HG02973 (cell line): ENCODE results near the gene TROAP.

Experiments
- ATAC-seq: cut with Tn5 transposase; IDR thresholded peaks from one replicate; pipeline ENCODE4 v1.9.1; 2021; ENCODE audit warnings: moderate library complexity; ENCODE audit not compliant: unreplicated experiment

TROAP gene

GRCh38 chr12:49341777-49342065 lies 18.7 kb downstream of the TROAP start:
- ATAC-seq, result no peak

- ATAC-seq, result peak; percentile 66
Measured at GRCh38 chr12:49342066-49342913, 19.2 kb downstream of the TROAP start.

DNA sequence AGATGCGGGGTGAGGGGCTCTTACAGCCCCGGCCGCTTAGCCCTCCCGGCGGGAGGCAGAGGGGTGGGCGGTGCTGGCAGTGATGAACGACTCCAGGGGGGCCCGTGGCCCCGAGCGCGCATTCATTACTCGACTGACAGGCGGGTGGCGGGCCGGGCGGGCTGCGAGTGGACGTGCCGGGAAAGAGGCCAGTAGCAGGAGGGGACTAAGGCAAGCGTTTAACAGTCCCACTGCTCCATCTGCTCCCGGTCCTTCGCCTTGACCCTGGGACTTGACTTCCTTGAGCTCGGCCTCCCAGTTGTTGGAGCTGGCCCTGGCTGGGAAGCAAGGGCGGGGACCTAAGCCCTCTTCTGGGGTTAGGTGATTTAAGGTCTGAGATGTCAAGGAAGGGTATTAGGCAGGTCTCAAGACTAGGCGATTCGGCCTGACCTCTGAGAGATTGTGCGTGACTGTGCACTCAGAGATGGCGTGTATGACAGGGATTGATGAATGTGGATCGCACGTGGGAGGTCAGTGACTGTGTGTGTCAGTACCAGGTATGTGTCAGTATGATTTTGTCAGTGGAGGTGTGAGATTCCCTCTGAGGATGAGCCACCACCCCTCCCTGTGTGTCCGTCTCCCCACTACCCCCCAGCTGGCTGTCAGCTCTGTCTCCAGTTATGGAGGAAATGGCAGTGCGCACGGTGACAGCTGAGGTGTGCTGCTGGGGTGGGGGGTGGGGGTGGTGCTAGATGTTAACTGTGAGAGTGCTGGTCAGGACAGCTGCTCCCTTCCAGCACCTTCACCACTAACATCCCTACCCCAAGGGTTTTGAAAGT lies 20.1 kb downstream of the TROAP start:
- ATAC-seq, result no peak

DNA sequence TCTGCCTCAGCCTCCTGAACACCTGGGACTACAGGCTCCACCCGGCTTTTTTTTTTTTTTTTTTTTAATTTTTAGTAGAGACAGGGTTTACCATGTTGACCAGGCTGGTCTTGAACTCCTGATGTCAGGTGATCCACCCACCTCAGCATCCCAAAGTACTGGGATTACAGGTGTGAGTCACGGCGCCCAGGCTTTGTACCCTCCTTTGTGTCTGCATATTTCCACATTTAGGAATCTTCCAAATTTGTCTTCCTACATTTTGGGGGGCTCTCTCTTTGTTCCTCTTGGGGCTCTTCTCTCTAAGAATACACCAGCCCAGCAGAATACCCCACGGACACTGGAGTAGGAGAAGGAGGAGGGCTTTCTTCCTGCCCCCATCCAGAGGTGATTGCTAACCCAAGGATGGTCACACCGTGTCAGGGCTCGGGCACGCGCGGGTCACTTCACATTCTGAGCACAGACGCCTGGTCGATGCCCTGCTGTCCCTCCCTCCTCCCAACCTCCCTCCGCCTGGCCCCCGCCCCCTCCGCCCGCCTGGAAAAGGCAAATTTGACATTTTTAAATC lies 21.5 kb downstream of the TROAP start:
- ATAC-seq, result no peak

- no peak for ATAC-seq
Measured at GRCh38 chr12:49345051-49345824, 22.2 kb downstream of the TROAP start.

- ATAC-seq, result no peak
Measured at GRCh38 chr12:49345825-49346658, 23.0 kb downstream of the TROAP start.

DNA sequence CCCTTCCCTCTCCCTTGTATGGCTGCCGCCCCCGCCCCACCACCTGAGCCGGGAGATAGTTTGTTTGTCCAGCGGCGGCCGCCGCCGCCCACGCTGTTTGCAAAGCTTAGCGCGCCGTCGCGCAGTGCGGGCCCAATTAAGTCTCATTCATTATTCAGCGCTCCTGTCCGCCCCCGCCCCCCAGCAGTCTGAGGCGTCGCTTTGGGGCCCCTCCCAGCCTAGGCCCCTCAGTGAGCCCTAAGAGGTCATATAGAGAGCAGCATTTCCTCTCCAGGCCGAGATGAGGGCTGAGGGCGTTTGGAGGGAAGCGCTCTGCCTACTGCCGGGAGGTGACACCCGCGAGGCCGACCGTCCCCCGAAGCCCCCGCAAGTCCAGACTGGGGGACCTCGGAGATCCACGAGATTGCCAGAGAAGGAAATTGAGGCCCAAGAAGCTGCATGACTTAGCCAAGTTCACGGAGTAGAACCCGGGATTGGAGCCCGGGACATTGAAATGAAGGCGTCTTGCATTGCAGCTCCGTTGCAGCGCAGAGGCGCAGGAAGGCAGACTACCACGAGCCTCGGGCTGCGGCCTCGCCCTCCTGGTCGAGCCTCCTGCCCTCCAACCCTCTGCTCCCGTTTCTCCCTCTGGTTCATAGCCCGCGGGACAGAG lies 23.7 kb downstream of the TROAP start, which contains the start of gene DNAJC22:
DNAJC22 (plus strand) TSS at position 230 of the 652 bp plus-strand sequence. CDS start 1,985 bp downstream, outside the sequence.
- ATAC-seq, result no peak

DNA sequence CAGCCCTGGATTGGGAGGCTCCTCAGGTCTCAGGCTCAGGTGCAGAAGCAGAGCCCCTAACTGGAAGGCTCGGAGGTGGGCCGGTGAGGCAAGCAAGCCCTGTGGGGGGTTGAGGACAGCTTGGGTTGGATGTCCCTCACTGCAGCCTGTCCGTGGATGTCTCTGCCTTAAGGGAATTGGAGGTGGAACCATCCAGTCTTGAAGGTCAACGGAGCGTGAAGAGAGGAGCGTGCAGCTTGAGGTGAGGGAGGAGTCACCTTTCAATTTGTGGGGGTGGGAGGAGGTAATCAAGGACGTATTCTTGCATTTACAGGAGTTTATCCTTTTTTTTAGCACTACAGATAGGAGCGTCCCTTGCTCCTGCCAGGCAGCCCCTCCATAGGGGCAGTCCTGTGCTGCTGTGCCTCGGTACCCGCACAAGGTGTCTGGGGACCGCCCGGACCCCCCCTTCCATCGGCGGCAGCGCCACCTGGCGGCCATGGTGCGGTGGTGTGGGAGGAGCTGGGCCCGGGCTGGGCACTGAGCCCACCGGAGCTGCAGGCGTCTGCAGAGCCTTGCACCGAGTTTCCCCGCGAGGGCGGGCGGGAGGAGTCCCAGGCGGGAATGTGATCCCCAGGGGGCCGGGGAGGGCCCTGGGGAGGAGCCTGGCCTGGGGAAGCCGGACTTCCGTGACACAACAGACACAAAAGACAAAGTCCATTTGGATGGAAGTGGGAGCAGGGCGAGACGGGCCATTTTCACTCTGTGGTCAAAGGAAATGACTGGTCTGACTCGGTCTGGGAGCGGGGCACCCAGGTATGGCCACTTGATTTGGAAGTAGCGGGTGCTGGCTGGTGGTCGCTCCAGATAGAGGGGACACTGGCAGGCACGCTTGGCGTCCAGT lies 24.5 kb downstream of the TROAP start:
- no peak for ATAC-seq

DNA sequence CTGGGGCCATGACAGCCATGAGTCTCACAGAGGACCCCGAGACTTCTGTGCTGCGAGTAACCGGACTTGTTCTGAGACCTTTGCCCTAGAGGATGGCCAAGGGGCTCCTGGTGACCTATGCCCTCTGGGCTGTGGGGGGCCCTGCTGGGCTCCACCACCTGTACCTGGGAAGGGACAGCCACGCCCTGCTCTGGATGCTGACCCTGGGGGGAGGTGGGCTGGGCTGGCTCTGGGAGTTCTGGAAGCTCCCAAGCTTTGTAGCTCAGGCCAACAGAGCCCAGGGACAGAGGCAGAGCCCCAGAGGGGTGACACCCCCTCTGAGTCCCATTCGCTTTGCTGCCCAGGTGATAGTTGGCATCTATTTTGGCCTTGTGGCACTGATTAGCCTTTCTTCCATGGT lies 25.7 kb downstream of the TROAP start:
- no peak for ATAC-seq

- ATAC-seq, result no peak
Measured at GRCh38 chr12:49349266-49349665, 26.2 kb downstream of the TROAP start.

- ATAC-seq, result no peak
Measured at GRCh38 chr12:49352351-49352750, 29.3 kb downstream of the TROAP start.

GRCh38 chr12:49355913-49356312 lies 32.9 kb downstream of the TROAP start:
- ATAC-seq, result no peak

DNA sequence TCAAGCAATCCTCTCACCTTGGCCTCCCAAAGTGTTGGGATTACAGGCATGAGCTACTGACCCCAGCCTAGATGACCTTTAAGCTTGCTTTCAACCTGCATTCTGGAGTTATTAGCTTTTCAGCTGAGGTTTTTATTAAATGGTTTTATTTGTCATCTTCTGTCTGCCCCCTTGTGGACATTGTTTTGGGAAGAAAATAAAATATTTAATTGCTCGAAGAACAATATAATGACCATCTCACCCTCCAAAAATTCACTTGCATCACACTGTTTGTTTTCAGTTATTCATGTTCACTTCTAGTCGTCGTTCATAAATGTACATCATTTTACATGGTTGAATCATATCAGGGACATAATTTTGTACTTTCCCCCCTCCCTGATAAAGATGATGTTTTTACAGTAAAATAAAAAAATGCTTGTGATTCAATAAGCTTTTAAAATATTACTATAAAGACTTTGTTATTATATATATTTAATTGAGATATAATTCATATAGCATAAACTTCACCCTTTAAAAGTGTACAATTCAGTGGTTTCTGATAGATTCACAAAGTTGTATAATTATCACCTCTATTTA lies 34.1 kb downstream of the TROAP start:
- no peak for ATAC-seq

DNA sequence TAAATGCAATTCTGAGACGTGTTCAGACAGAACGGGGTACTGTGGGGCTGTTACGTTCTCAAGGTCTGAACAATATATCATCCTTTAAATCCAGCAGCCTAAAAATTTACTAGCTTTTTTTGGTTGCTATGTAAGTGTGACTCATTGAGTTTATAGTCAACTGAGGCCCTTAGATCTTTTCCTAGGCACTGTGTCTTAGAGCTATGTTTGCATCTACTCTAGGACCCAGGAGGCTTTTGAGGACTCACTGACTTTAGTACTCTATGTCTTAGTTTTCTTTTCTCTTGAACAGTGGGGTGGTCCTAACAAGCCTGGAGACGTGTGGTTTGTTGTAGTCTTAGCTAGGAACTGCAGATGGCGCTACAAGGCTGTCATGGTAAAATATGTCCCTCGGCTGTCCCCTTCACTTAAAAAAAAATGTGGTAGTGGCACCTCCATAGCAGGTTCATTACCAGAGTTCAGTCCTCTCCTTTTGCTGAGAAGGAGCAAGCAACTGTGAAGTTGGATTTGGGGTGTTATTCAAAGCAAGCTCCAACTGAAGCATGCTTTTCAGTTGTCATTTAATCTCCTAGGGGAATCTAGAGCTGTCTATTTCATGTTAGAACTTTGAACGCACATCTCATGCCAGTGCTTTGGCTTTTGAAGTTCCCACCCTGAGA lies 35.6 kb downstream of the TROAP start:
- ATAC-seq, result no peak

- no peak for ATAC-seq
Measured at GRCh38 chr12:49359671-49360070, 36.6 kb downstream of the TROAP start.

- ATAC-seq, result no peak
Measured at GRCh38 chr12:49362077-49362476, 39.0 kb downstream of the TROAP start.

DNA sequence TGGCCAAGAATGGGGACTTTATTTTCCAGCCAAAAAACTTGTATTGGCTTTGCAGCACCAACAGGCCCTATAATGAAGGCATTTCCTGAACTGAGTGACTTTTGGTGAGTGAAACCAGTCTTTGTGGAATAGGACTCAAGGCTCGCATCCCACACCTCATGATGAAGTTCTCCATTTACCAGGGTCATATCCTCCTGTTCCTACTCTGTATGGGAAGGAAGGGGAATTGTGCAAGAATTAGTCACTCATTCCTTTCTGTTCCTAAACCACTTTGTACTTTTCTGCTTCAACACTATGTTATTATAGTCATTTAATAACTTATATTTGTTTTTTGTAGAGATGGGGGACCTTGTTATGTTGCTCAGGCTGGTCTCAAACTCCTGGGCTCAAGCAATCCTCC lies 41.9 kb downstream of the TROAP start:
- no peak for ATAC-seq

GRCh38 chr12:49365542-49365941 lies 42.5 kb downstream of the TROAP start:
- no peak for ATAC-seq
